NCI-H187 treated with DMSO at 0.1 percent for 48 hours (cell line): Measurements from ENCODE around the gene TJP3.
A peak's percentile ranks its signal among the peaks of the same experiment; 100 is the strongest.

Experiments used
- DNase-seq: peaks from one replicate; lab custom pipeline; 2025; lab: John Stamatoyannopoulos, UW

Gene TJP3

GRCh38 chr19:3716147-3716668 is 8.0 kb downstream of the TJP3 start:
- DNase-seq: no peak

- no peak for DNase-seq
These were observed 11.7 kb downstream of the TJP3 start for GRCh38 chr19:3719868-3720267.

GRCh38 chr19:3720349-3720917 is 12.2 kb downstream of the TJP3 start:
- DNase-seq: no peak

- peak; percentile 45 for DNase-seq
These were observed 13.1 kb downstream of the TJP3 start for GRCh38 chr19:3721131-3721886.

- no peak for DNase-seq
These were observed 13.8 kb downstream of the TJP3 start for GRCh38 chr19:3721887-3722442.

- no peak for DNase-seq
These were observed 14.4 kb downstream of the TJP3 start for GRCh38 chr19:3722443-3723109.

- no peak for DNase-seq
These were observed 14.9 kb downstream of the TJP3 start for GRCh38 chr19:3723110-3723488.

GRCh38 chr19:3723883-3724282 is 15.7 kb downstream of the TJP3 start:
- DNase-seq: no peak

- DNase-seq: no peak
These were observed 16.9 kb downstream of the TJP3 start for GRCh38 chr19:3725121-3725520.

- peak; percentile 62 for DNase-seq
These were observed 17.6 kb downstream of the TJP3 start for GRCh38 chr19:3725640-3726310.

- no peak for DNase-seq
These were observed 22.3 kb downstream of the TJP3 start for GRCh38 chr19:3730457-3730958.

GRCh38 chr19:3732108-3732507 is 23.9 kb downstream of the TJP3 start:
- no peak for DNase-seq

- DNase-seq: no peak
These were observed 25.5 kb downstream of the TJP3 start for GRCh38 chr19:3733549-3734309.

- no peak for DNase-seq
These were observed 26.1 kb downstream of the TJP3 start for GRCh38 chr19:3734310-3734600.

GRCh38 chr19:3736106-3736724 is 28.0 kb downstream of the TJP3 start:
- no peak for DNase-seq

GRCh38 chr19:3737487-3738205 is 29.5 kb downstream of the TJP3 start:
- no peak for DNase-seq

GRCh38 chr19:3738477-3739220 is 30.5 kb downstream of the TJP3 start:
- no peak for DNase-seq

GRCh38 chr19:3740431-3740830 is 32.2 kb downstream of the TJP3 start:
- DNase-seq: no peak

- no peak for DNase-seq
These were observed 35.3 kb downstream of the TJP3 start for GRCh38 chr19:3743486-3743885.
